Mucosa of descending colon (tissue), 3 donors: ENCODE measurements around the gene CELF2. TPM values are rescaled to one million over a fixed set of nuclear protein-coding genes. Genes with fewer than 3 reads are reported as not detected.
A peak's percentile ranks its signal among the peaks of the same experiment; 100 is the strongest.

Experiments
- ATAC-seq: fragments of 200-7000 bp; cut with Tn5 transposase; one replicate; pipeline ENCODE4 v1.9.1; 2020; ENCODE audit warnings: mild to moderate bottlenecking, moderate library complexity
- DNase-seq, 3 donors: peaks; one replicate each; pipeline ENCODE4 v3.0.0-alpha.2; 2020
- H3K36me3 ChIP-seq: fragments of 200-600 bp; one replicate; pipeline ENCODE4 v1.8.0; 2021; ENCODE audit warnings: low read depth, mild to moderate bottlenecking
- H3K4me1 ChIP-seq: fragments of 200-600 bp; one replicate; pipeline ENCODE4 v1.8.0; 2021; ENCODE audit warnings: low read depth, mild to moderate bottlenecking
- H3K4me3 ChIP-seq: fragments of 200-600 bp; one replicate; pipeline ENCODE4 v1.8.0; 2021; ENCODE audit warnings: mild to moderate bottlenecking
- H3K9me3 ChIP-seq: fragments of 200-600 bp; one replicate; pipeline ENCODE4 v1.8.0; 2021; ENCODE audit warnings: mild to moderate bottlenecking
- intact Hi-C, 2 donors: fragments of 100-400 bp; cut with DNase I in 1 of 2; cut with micrococcal nuclease in 1 of 2; formaldehyde crosslinking; loops; one replicate each; pipeline versions ENCODE4 v1.11.0 to v1.11.1; 2022; cut with DNase I, micrococcal nuclease
- long read RNA-seq, 2 donors: library from polyadenylated mRNA; unstranded; transcript quantifications; one replicate each; pipeline ENCODE4 v2.0.0, GENCODE V29; 2019 to 2021
- total RNA-seq, 3 donors: library from RNA; stranded (reverse); fragmentation: NEBNext Ultra II Directional in 2 of 3; extraction: Animal tissue kit (Norgen Biotek cat#: 25700) in 2 of 3; gene quantifications; one replicate each; pipeline versions ENCODE4 v1.2.1 to v1.2.4, GENCODE V29; 2021 to 2023
- TF ChIP-seq, protein P1 (sequence below): fragments of 200-600 bp; IDR thresholded peaks from one replicate; pipeline ENCODE4 v1.8.0; 2022; ENCODE audit warnings: antibody characterized with exemption, mild to moderate bottlenecking
- donor health status: DM: no; HTN: no; CAD: no; lungs with moderate emphysema.
- donor health status: DM: no; HTN: no; CAD: no.
- donor health status: DM: no; HTN: yes; CAD: no.

The CELF2 gene
- total RNA-seq, result 10 to 100 TPM; 31.4 to 56.5 (median 36.1) TPM
- long read RNA-seq, donor 1, full-length matches to known transcripts, result 6 of 52 reads
- long read RNA-seq, donor 1, partial matches to known transcripts, result 16 of 52 reads
- long read RNA-seq, donor 1, other reads (novel, unspliced or antisense), result 30 of 52 reads
- long read RNA-seq, donor 2, partial matches to known transcripts, result 5 of 17 reads
- long read RNA-seq, donor 2, other reads (novel, unspliced or antisense), result 11 of 17 reads

DNA sequence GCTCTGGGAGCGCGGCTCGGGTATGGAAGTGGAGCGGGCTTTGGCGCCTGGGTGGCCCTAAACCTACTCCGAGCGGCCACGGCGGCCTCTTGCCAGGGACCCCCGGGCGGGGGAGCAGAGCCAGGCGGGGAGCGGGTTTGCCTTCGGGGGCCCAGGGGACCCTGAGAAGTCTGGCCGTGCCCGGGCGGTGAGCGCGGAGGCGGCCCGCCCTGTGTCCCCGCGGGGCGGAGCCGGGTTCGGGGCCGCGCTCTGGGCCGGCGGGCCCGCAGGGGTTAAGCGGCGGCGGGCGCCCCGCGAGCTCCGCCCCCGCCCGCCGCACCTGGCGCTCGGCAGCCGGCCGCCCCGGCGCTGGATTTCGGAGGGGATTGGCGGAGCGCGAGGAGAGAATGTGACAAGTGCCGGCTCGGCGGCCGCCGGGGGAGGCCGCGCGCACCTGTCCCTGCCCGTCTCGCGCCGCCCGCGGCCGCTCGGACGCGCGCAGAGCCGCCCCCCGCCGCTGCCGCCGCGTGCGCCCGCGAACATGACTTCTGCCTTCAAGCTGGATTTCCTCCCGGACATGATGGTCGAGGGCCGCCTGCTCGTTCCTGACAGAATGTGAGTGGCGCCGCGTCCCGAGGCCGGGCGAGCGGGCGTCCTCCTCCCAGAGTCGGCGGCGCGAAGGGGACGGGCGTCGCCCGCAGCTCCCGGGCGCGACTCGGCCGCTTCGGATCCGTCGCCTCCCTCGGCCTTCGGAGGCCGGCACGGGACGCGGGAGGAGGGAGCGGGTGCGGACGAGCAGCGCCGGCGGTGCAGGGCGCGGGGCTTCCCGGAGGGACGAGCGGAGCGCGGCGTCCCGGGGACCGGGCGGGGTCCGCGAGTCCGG is at the start of gene CELF2:
Gene CELF2 (plus strand): TSS at position 303 of the 862 bp plus-strand sequence. CDS start 218 bp downstream, at position 521.
- Histone ChIP-seq H3K9me3 (no peaks in the 10 kb centered on the region), H3K4me1 (peaks cover 11% of the 10 kb centered on the region), H3K4me3 (peak within 1 kb of the TSS; percentile 66), H3K36me3 (no peaks in the 10 kb centered on the region)
- ATAC-seq, result peak; percentile 87
- DNase-seq, result peak; percentile 79 to 90 (median 83)
- intact Hi-C loops, result no loop called here
- TF ChIP-seq, protein P1, sequence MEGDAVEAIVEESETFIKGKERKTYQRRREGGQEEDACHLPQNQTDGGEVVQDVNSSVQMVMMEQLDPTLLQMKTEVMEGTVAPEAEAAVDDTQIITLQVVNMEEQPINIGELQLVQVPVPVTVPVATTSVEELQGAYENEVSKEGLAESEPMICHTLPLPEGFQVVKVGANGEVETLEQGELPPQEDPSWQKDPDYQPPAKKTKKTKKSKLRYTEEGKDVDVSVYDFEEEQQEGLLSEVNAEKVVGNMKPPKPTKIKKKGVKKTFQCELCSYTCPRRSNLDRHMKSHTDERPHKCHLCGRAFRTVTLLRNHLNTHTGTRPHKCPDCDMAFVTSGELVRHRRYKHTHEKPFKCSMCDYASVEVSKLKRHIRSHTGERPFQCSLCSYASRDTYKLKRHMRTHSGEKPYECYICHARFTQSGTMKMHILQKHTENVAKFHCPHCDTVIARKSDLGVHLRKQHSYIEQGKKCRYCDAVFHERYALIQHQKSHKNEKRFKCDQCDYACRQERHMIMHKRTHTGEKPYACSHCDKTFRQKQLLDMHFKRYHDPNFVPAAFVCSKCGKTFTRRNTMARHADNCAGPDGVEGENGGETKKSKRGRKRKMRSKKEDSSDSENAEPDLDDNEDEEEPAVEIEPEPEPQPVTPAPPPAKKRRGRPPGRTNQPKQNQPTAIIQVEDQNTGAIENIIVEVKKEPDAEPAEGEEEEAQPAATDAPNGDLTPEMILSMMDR, result no peak

DNA sequence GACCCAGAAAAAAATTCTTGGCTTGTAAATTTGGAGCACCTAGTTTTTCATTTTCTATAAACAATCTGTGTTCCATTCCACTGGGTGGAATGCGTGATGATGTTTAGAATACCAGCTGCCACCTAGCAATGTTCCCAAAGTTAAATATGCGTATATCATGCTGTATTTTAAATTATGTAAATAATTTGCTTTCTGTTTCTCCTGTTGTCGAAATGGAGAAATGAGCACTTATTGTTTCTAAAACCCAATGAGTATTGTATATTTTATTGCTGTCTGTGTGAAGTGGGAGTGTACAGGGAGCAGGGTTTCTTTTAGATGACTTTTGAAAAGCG is 49.4 kb upstream of the CELF2 start:
- Histone ChIP-seq H3K4me1 (no peaks in the 10 kb centered on the region), H3K4me3 (no peak overlapping the region), H3K36me3 (no peaks in the 10 kb centered on the region), H3K9me3 (no peaks in the 10 kb centered on the region)
- intact Hi-C loops, result no loop called here
- ATAC-seq (no peak), DNase-seq (no peak)
- TF ChIP-seq, protein P1, result no peak

GRCh38 chr10:10973310-10973709 is 44.4 kb upstream of the CELF2 start:
- no peaks in the 10 kb centered on the region for H3K9me3 ChIP-seq
- intact Hi-C loops, result no loop called here
- no peaks in the 10 kb centered on the region for H3K36me3 ChIP-seq
- TF ChIP-seq, protein P1, result no peak
- DNase-seq (no peak), ATAC-seq (no peak)
- no peaks in the 10 kb centered on the region for H3K4me1 ChIP-seq
- H3K4me3 ChIP-seq, result no peak overlapping the region

DNA sequence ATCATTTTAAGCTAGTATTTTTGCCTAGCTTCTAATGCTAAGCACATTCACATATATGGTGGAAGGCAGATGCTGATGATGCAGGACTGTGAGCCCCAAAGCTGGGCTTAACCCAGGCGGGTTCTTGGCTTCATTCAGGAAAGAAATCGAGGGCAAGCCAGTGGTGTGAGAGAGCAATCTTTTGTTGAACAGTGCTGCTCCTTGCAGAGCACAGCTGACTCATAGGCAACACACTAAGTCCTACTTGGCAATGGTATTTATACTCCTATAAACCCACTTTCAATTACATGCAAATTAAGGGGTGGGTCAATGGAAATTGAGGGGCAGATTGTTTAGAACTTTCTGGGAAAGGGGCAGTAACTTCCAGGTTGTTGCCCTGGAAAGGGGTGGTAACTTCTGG is 42.0 kb upstream of the CELF2 start:
- TF ChIP-seq, protein P1, result no peak
- no peak for ATAC-seq
- H3K4me1 ChIP-seq, result no peaks in the 10 kb centered on the region
- intact Hi-C loops, result no loop called here
- no peaks in the 10 kb centered on the region for H3K9me3 ChIP-seq
- no peaks in the 10 kb centered on the region for H3K36me3 ChIP-seq
- no peak for DNase-seq
- no peak overlapping the region for H3K4me3 ChIP-seq

DNA sequence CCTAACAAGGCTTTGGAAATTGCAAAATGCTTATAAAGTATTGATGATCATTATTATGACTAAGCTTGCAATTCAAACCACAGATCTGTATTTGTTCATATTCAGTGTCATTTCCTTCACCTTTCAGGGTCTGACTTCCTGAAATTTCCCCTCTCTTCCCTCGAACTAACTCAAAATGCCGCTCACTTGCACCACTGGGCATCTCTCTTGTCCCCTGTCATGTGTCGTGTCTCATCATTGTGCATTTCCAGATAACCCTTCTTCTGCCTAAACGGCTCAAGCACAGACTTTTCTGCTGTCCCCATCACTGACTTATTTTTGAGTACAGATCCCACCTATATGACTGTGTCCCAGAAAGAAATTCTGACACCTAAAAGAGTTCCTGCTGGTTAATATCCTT is 41.0 kb upstream of the CELF2 start:
- Histone ChIP-seq H3K4me1 (no peaks in the 10 kb centered on the region), H3K9me3 (no peaks in the 10 kb centered on the region), H3K4me3 (no peak overlapping the region), H3K36me3 (no peaks in the 10 kb centered on the region)
- TF ChIP-seq, protein P1, result no peak
- ATAC-seq (no peak), DNase-seq (no peak)
- intact Hi-C loops, result no loop called here
